Fibroblast of pulmonary artery (primary cell): ENCODE measurements around the gene BORCS6.
A peak's percentile ranks its signal among the peaks of the same experiment; 100 is the strongest.

Experiments used
- DNase-seq: peaks from one replicate; pipeline ENCODE4 v3.0.0-alpha.2; 2010; ENCODE audit warnings: low read depth
- H3K4me3 ChIP-seq: replicated peaks from 2 replicates; pipeline ENCODE4 v1.5.1; 2011; ENCODE audit warnings: low read depth, mild to moderate bottlenecking, control low read depth, low read length, moderate library complexity
- TF ChIP-seq, protein P1 (sequence below): IDR thresholded peaks from 2 replicates; pipeline ENCODE4 v1.5.1; 2011; ENCODE audit warnings: mild to moderate bottlenecking, control low read depth, low read length, inconsistent platforms; ENCODE audit errors: missing control alignments

BORCS6 gene

GRCh38 chr17:8142158-8142886 lies 47.7 kb downstream of the BORCS6 start:
- H3K4me3 ChIP-seq = no peak overlapping the region
- TF ChIP-seq, protein P1, sequence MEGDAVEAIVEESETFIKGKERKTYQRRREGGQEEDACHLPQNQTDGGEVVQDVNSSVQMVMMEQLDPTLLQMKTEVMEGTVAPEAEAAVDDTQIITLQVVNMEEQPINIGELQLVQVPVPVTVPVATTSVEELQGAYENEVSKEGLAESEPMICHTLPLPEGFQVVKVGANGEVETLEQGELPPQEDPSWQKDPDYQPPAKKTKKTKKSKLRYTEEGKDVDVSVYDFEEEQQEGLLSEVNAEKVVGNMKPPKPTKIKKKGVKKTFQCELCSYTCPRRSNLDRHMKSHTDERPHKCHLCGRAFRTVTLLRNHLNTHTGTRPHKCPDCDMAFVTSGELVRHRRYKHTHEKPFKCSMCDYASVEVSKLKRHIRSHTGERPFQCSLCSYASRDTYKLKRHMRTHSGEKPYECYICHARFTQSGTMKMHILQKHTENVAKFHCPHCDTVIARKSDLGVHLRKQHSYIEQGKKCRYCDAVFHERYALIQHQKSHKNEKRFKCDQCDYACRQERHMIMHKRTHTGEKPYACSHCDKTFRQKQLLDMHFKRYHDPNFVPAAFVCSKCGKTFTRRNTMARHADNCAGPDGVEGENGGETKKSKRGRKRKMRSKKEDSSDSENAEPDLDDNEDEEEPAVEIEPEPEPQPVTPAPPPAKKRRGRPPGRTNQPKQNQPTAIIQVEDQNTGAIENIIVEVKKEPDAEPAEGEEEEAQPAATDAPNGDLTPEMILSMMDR = no peak
- no peak for DNase-seq

- TF ChIP-seq, protein P1 = no peak
- no peak overlapping the region for H3K4me3 ChIP-seq
- no peak for DNase-seq
Measured at GRCh38 chr17:8141741-8142140, 48.2 kb downstream of the BORCS6 start.

GRCh38 chr17:8141045-8141444 lies 48.9 kb downstream of the BORCS6 start:
- TF ChIP-seq, protein P1 = no peak
- H3K4me3 ChIP-seq = no peak overlapping the region
- DNase-seq = no peak

DNA sequence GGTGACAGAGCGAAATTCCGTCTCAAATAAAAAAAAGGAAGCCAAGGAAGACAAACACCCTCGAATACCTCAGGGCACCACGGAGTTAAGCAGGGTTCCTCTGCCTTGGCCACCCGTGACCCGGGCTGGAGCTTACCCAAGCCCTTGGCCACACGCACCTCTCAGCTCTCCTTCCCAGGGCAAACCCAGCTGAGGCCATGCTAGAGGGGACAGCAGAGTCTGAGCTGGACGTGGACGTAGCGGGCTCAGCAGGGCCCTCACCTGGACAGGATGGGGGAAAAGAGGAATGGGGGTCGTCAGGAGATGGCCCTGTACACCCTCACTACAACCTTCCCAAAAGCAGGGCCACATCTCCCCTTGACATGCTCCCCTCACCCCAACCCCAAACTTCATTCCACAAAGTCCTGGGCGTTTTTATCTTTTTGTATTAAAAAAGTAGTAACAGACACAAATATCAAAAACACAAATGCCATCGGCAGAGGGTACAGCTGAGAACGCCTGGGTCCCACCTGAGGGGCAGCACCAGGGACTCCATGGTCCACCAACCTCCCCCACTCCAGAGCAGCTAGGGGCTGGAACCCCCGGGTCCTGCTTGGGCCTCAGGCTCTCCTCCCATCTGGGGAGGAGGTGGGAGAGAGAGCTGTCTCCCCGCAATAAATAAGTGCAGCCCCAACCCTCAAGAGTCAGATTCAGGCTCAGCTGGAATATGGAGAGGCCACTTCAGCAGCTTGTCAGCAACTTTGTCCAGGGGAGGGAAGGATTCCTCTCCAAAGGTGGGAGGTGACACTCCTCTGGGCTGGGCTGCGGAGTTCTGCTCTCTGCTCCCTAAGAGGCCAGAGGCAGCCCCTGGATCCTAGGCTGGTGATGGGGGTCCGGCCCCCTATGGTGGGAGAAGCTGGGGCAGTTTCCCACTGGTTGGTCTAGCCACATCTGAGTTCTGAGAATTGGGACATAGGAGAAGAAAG lies 49.6 kb downstream of the BORCS6 start:
- H3K4me3 ChIP-seq = no peak overlapping the region
- DNase-seq = no peak
- TF ChIP-seq, protein P1 = no peak

GRCh38 chr17:8138672-8139371 lies 51.2 kb downstream of the BORCS6 start:
- peak overlapping the region; percentile 44 for H3K4me3 ChIP-seq
- DNase-seq = peak; percentile 98
- TF ChIP-seq, protein P1 = peak; percentile 91

GRCh38 chr17:8138374-8138671 lies 51.7 kb downstream of the BORCS6 start:
- peak overlapping the region; percentile 39 for H3K4me3 ChIP-seq
- TF ChIP-seq, protein P1 = no peak
- no peak for DNase-seq
